Small intestine (tissue), 16 donors: ENCODE data around the gene TAAR5. TPM values are rescaled to one million over a fixed set of nuclear protein-coding genes. Genes with fewer than 3 reads are reported as not detected.
"Not testable (repeated sequence)": the region's sequence is repeated elsewhere in the genome, so short reads cannot be mapped to it uniquely, and the experiment has no call there.

ENCODE experiments used
- DNase-seq, 2 donors: peaks; one replicate each; pipeline versions ENCODE4 v3.0.0 to v3.0.0-alpha.2; 2013
- FAIRE-seq: peaks from 2 replicates; lab custom pipeline; 2012; peaks lifted over from hg19 to GRCh38; lab: Jason Lieb, UNC
- H3K27ac ChIP-seq, 3 donors: one replicate each; pipeline ENCODE4 v1.5.1; 2013; ENCODE audit warnings: low read length in 2 of 3, mild to moderate bottlenecking in 2 of 3, control low read depth in 1 of 3, inconsistent platforms in 1 of 3, low read depth in 1 of 3, moderate library complexity in 1 of 3
- H3K27me3 ChIP-seq, 3 donors: one replicate each; pipeline ENCODE4 v1.6.1; 2013; ENCODE audit warnings: low read length in 3 of 3, inconsistent platforms in 1 of 3; ENCODE audit not compliant: control insufficient read depth in 3 of 3, insufficient read depth in 3 of 3
- H3K36me3 ChIP-seq, 3 donors: one replicate each; pipeline ENCODE4 v1.6.1; 2013; ENCODE audit warnings: low read length in 3 of 3, inconsistent platforms in 1 of 3, low read depth in 1 of 3, mild to moderate bottlenecking in 1 of 3, moderate library complexity in 1 of 3; ENCODE audit not compliant: control insufficient read depth in 3 of 3, insufficient read depth in 2 of 3
- H3K4me1 ChIP-seq, 3 donors: one replicate each; pipeline ENCODE4 v1.6.1; 2013; ENCODE audit warnings: low read length in 2 of 3, inconsistent platforms in 1 of 3, low read depth in 1 of 3, mild to moderate bottlenecking in 1 of 3, moderate library complexity in 1 of 3; ENCODE audit not compliant: control insufficient read depth in 3 of 3, insufficient read depth in 2 of 3
- H3K4me3 ChIP-seq, 3 donors: one replicate each; pipeline ENCODE4 v1.5.1; 2013; ENCODE audit warnings: low read length in 3 of 3, control low read depth in 1 of 3, inconsistent platforms in 1 of 3, low read depth in 1 of 3, mild to moderate bottlenecking in 1 of 3, moderate library complexity in 1 of 3
- H3K9me3 ChIP-seq, 2 donors: one replicate each; pipeline ENCODE4 v1.6.1; 2013; ENCODE audit warnings: low read depth in 1 of 2, low read length in 1 of 2; ENCODE audit not compliant: control insufficient read depth in 2 of 2, insufficient read depth in 1 of 2
- WGBS, 3 donors: extraction: QIAGEN DNeasy Blood & Tissue Kit; methylation state at CpG; one replicate each; pipeline ENCODE4 v1.1.7; 2013; 5-methylcytosine and 5-hydroxymethylcytosine counted together
- long read RNA-seq, 10 donors: transcript quantifications; one replicate each; lab custom pipeline, GENCODE V29; 2026
- polyA plus RNA-seq, 4 donors: library from polyadenylated mRNA; stranded (reverse) in 3 of 4; unstranded in 1 of 4; fragments of 200-250 nt in 3 of 4; fragments of 120-200 nt in 1 of 4; gene quantifications; one replicate each; pipeline versions ENCODE4 v1.2.1 to v1.2.3, GENCODE V29; 2013
- donor health status: healthy with polysubstance abuse.
- donor health status: control.
- donor health status: control.
- donor health status: Bipolar disorder and iron deficiency.
- donor health status: healthy.

Gene TAAR5, protein sequence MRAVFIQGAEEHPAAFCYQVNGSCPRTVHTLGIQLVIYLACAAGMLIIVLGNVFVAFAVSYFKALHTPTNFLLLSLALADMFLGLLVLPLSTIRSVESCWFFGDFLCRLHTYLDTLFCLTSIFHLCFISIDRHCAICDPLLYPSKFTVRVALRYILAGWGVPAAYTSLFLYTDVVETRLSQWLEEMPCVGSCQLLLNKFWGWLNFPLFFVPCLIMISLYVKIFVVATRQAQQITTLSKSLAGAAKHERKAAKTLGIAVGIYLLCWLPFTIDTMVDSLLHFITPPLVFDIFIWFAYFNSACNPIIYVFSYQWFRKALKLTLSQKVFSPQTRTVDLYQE
- not detected for polyA plus RNA-seq
- long read RNA-seq, donor 1: 0 reads
- long read RNA-seq, donor 2: 0 reads
- long read RNA-seq, donor 3: 0 reads
- long read RNA-seq, donor 4: 0 reads
- long read RNA-seq, donor 5: 0 reads
- long read RNA-seq, donor 6: 0 reads
- long read RNA-seq, donor 7: 0 reads
- long read RNA-seq, donor 8: 0 reads
- long read RNA-seq, donor 9: 0 reads
- long read RNA-seq, donor 10: 0 reads

DNA sequence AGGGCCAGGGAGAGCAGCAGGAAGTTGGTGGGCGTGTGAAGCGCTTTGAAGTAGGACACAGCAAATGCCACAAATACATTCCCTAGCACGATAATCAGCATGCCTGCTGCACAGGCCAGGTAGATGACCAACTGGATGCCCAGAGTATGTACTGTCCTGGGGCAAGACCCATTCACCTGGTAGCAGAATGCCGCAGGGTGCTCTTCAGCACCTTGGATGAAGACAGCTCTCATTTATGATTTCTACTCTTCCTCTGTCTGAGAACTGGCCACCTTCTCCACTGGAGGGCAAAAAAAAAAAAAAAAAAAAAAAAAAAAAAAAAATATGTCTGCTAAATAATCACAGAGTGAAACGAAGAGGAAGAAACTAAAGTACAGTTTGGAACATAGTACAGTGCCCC is at the start of gene TAAR5:
TSS of gene TAAR5 (minus strand) at position 288 of the 400 bp plus-strand sequence. CDS start at position 233, 55 bp downstream.
- DNase-seq (no peak), FAIRE-seq (no peak)
- no peak within 1 kb of the TSS for H3K4me3 ChIP-seq
- no peaks in the 10 kb centered on the region for H3K36me3 ChIP-seq
- H3K27ac ChIP-seq: no peak within 1 kb of the TSS
- no peaks in the 10 kb centered on the region for H3K9me3 ChIP-seq
- no peaks in the 10 kb centered on the region for H3K27me3 ChIP-seq
- WGBS, 3 donors: 73 to 78% (median 76%) methylated on average over 5 of the region's 5 CpGs
- no peaks in the 10 kb centered on the region for H3K4me1 ChIP-seq

DNA sequence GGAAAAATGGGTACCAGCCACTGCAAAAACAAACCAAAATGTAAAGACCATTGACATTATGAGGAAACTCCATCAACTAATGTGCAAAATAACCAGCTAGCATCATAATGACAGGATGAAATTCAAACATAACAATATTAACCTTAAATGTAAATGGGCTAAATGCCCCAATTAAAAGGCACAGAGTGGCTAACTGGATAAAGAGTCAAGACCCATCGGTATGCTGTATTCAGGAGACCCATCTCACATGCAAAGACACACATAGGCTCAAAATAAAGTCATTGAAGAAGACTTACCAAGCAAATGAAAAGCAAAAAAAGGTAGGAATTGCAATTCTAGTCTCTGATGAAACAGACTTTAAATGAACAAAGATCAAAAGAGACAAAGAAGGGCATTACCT is 47.6 kb upstream of the TAAR5 start:
- H3K27me3 ChIP-seq, H3K4me1 ChIP-seq, H3K4me3 ChIP-seq, DNase-seq, H3K27ac ChIP-seq, FAIRE-seq, H3K36me3 ChIP-seq, H3K9me3 ChIP-seq: not testable (repeated sequence)
- 83 to 90% (median 84%) methylated on average over 1 of the region's 1 CpG for WGBS, 3 donors

DNA sequence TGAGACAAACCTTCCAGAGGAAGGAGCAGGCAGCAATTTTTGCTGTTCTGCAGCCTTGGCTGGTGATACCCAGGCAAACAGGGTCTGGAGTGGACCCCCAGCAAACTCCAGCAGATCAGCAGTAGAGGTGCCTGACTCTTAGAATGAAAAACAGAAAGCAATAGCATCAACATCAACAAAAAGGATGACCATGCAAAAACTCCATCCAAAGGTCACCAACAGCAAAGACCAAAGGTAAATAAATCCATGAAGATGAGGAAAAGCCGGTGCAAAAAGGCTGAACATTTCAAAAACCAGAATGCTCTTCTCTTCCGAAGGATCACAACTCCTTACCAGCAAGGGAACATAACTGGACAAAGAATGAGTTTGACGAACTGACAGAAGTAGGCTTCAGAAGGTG is 46.4 kb upstream of the TAAR5 start:
- not testable (repeated sequence) for H3K9me3 ChIP-seq, H3K4me1 ChIP-seq, DNase-seq, H3K36me3 ChIP-seq, H3K27ac ChIP-seq, FAIRE-seq, H3K27me3 ChIP-seq, H3K4me3 ChIP-seq
- WGBS, 3 donors: 55 to 82% (median 70%) methylated on average over 3 of the region's 3 CpGs

DNA sequence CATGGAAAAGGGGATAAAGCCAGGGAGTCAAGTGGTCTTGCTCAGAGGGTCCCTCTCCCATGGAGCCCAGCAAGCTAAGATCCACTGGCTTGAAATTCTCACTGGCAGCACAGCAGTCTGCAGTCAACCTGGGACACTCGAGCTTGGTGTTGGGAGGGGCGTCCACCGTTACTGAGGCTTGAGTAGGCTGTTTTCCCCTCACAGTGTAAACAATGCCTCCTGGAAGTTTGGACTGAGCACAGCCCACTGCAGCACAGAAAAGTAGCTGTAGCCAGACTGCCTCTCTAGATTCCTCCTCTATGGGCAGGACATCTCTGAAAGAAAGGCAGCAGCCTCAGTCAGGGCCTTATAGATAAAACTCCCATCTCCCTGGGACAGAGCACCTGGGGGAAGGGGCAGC is 45.7 kb upstream of the TAAR5 start:
- 53 to 72% (median 67%) methylated on average over 3 of the region's 3 CpGs for WGBS, 3 donors
- not testable (repeated sequence) for H3K4me1 ChIP-seq

DNA sequence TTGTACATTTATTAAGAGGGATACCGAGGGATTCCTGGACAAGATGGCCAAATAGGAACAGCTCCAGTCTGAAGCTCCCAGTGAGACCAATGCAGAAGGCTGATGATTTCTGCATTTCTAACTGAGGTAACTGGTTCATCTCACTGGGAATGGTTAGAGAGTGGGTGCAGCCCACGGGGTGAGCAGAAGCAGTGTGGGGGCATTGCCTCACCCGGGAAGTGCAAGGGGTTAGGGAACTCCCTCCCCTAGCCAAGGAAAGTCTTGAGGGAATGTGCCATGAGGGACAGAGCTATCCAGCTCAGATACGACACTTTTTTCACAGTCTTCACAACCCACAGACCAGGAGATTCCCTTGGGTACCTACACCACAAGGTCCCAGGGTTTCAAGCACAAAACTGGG is 45.3 kb upstream of the TAAR5 start:
- FAIRE-seq (no peak), DNase-seq (no peak)
- Histone ChIP-seq H3K27me3 (peaks cover 0 to 2% (median 0%) of the 10 kb centered on the region in 3 donors), H3K36me3 (no peaks in the 10 kb centered on the region), H3K4me1 (peaks cover 0 to 3% (median 0%) of the 10 kb centered on the region in 3 donors), H3K9me3 (no peaks in the 10 kb centered on the region), H3K4me3 (no peak overlapping the region), H3K27ac (no peak overlapping the region)
- 78 to 92% (median 82%) methylated on average over 4 of the region's 4 CpGs for WGBS, 3 donors

More for the DNA sequence above, 45.7 kb upstream of the TAAR5 start:
- H3K27me3 ChIP-seq, H3K36me3 ChIP-seq, FAIRE-seq, H3K4me3 ChIP-seq, DNase-seq, H3K27ac ChIP-seq, H3K9me3 ChIP-seq: not testable (repeated sequence)

DNA sequence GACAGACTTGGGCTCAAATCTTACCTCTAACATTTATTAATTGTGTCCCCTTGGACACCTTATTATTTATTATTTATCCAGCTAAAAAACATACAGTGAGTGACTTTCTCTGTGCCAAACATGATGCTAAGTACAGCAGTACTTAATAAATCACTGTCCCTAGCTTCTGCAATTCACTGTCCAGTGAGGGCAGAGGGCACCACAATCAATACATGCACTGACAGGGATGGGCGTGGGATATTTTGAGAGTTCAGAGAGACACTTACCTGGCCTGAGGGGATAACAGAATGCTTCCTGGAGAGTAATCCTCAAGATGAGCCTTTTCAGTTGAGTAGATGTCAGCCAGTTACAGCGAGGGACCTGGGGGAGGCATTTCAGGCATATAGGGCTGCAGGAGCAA is 43.8 kb upstream of the TAAR5 start:
- Histone ChIP-seq H3K27ac (no peak overlapping the region), H3K9me3 (no peaks in the 10 kb centered on the region), H3K27me3 (peaks cover 0 to 2% (median 0%) of the 10 kb centered on the region in 3 donors), H3K4me1 (peaks cover 0 to 3% (median 0%) of the 10 kb centered on the region in 3 donors), H3K4me3 (no peak overlapping the region), H3K36me3 (no peaks in the 10 kb centered on the region)
- WGBS, 3 donors: 82 to 89% (median 86%) methylated on average over 2 of the region's 2 CpGs
- no peak for FAIRE-seq
- no peak for DNase-seq

DNA sequence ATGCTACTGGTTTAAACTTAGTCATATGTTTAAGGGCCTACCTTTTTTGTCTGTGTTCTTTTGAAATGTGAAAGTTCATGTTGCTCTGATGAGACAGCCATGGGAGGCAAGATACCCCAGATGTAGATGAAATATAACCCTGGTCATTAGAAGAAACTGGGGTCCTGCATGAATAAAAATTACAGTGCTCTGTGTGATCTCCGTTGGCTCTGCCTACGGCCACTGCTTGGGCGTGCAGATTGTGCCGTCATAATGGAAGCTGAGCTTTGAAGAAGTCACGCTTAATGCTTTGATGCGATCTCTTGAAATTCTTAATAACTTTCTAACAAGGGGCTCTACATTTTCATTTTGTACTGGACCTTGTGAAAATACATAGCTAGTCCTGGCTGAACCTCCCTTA is 34.6 kb upstream of the TAAR5 start, which contains the start of gene TAAR2:
TSS of gene TAAR2 (minus strand) at position 101 of the 400 bp plus-strand sequence. CDS start at position 101, 0 bp downstream.
- Histone ChIP-seq H3K9me3 (no peaks in the 10 kb centered on the region), H3K4me1 (no peaks in the 10 kb centered on the region), H3K36me3 (no peaks in the 10 kb centered on the region), H3K4me3 (no peak within 1 kb of the TSS), H3K27me3 (no peaks in the 10 kb centered on the region), H3K27ac (no peak within 1 kb of the TSS)
- DNase-seq (no peak), FAIRE-seq (no peak)
- 95 to 97% (median 97%) methylated on average over 6 of the region's 6 CpGs for WGBS, 3 donors

DNA sequence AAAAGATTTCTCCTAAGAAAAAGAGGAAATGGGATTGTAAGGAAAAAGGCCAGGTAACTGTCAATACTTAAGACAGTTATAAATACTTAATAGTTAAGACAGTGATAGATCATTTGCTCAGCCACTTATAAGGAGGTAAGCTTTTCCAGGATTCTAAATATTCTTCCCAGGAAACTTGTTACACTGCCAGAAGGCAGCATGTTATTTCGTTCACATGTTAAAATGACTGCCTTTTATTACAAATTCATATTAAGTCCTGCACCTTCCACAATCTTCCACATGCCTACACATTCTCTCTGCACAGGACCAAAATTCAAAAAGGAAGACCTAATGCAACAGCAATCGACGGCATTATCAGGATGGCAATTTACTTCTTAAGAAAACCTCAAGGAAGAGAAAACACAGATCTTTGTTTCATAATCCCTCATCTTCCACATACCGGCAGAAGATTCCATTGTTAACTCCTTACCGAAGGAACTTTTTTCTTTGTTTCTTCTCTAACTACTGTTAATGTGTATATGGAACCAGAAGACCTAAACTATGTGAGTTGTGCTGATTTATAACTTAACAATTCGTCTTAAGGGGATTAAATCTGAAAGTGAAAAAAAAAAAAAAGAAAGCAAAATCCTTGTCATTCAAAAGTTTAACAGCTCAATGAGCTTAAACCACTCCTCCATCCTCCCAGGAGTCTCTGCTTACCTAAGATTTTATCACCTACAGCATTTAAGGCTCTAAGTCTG is 33.7 kb upstream of the TAAR5 start:
- Histone ChIP-seq H3K4me1 (no peaks in the 10 kb centered on the region), H3K4me3 (no peak overlapping the region), H3K36me3 (no peaks in the 10 kb centered on the region), H3K27ac (no peak overlapping the region), H3K27me3 (no peaks in the 10 kb centered on the region), H3K9me3 (no peaks in the 10 kb centered on the region)
- no peak for FAIRE-seq
- 65 to 78% (median 73%) methylated on average over 6 of the region's 6 CpGs for WGBS, 3 donors
- no peak for DNase-seq
